ENCODE data around the gene CNTNAP2. TPM values are rescaled to one million over a fixed set of nuclear protein-coding genes. Genes with fewer than 3 reads are reported as not detected.
"Not testable (repeated sequence)": the region's sequence is repeated elsewhere in the genome, so short reads cannot be mapped to it uniquely, and the experiment has no call there.

CNTNAP2 gene
- total RNA-seq, 1 donor from 2014 or later: 9.2 TPM

DNA sequence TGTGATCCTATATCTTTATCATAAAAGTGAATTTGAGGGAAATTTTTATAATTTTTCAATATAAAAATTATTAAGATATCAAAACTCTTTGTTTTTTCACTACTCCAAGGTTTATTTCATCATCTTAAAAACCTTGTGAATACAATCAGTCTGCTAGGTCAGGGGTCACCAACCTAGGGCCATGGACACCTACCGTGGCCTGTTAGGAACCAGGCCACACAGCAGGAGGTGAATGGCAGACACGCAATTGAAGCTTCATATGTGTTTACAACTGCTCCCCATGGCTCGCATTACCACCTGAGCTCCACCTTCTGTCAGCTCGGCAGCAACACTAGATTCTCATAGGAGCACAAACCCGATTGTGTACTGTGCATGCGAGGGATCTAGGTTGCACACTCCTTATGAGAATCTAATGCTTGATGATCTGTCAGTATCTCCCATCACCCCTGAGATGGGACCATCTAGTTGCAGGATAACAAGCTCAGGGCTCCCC lies 2202.8 kb downstream of the CNTNAP2 start:
- TF ChIP-seq, protein P1, sequence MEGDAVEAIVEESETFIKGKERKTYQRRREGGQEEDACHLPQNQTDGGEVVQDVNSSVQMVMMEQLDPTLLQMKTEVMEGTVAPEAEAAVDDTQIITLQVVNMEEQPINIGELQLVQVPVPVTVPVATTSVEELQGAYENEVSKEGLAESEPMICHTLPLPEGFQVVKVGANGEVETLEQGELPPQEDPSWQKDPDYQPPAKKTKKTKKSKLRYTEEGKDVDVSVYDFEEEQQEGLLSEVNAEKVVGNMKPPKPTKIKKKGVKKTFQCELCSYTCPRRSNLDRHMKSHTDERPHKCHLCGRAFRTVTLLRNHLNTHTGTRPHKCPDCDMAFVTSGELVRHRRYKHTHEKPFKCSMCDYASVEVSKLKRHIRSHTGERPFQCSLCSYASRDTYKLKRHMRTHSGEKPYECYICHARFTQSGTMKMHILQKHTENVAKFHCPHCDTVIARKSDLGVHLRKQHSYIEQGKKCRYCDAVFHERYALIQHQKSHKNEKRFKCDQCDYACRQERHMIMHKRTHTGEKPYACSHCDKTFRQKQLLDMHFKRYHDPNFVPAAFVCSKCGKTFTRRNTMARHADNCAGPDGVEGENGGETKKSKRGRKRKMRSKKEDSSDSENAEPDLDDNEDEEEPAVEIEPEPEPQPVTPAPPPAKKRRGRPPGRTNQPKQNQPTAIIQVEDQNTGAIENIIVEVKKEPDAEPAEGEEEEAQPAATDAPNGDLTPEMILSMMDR (conservative IDR thresholded peaks at IDR 0.05; ENCODE audit: low read depth, low read length): no peak
- no peak overlapping the region for H3K4me3 ChIP-seq (ENCODE audit: low read depth, low read length)
- no peak for DNase-seq (ENCODE audit: low read depth)

DNA sequence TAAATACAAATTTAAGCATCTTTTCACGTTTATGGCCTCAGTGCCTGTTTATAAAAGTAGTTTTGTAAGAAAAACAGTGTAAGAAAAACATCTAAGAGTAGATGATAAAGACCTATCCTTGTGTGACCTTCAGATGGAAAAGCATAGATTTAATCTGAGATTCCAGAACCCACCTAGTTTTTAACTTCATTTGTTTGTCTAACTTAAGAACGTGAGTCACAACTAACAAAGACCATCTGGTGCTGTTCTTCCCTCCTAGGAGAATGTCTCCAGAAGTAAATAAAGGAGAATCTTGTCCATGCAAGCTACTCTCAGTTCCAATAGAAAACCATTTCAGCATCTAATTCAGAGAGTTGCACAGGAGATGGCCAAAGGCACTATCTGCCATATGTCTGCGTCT lies 2208.6 kb downstream of the CNTNAP2 start:
- no peak for DNase-seq (ENCODE audit: low read depth)
- TF ChIP-seq, protein P1 (conservative IDR thresholded peaks at IDR 0.05; ENCODE audit: low read depth, low read length): no peak
- H3K4me3 ChIP-seq (ENCODE audit: low read depth, low read length): no peak overlapping the region

DNA sequence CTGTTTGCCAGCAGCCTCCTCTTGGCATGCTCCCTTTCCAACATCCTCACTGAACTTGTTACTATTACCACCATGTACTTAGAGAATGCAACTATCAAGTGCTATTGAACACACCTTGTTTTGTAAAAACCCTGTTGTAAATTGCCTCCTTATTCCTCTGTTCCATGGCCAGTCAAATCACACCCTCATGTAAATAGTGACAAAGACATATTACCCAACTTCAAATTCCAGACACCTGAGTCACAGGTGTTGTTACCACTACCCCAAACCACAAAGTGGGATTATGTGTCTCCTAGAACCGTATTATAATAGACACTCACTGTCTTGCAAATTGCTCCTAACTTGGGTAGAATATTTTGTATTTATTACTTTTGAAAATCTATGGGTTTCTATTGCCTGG lies 2210.8 kb downstream of the CNTNAP2 start:
- H3K4me3 ChIP-seq (ENCODE audit: low read depth, low read length): no peak overlapping the region
- TF ChIP-seq, protein P1 (conservative IDR thresholded peaks at IDR 0.05; ENCODE audit: low read depth, low read length): no peak
- DNase-seq (ENCODE audit: low read depth): peak; percentile 36

DNA sequence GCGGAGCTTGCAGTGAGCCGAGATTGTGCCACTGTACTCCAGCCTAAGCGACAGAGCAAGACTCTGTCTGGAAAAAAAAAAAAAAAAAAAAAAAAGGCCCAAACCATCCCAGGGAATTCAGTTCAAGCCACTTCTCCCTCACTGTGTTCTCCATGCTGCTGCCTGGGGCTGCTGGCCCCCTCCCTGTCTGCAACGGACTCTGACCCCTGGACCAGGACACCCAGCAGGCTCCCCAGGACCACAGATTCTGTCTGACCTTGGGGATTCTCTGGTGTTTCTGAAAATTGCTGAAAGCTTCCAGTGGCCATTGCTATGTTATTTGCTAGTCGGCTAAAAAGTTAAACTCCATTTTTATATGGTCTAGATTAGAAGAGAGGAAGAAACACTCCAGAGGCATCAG lies 2212.3 kb downstream of the CNTNAP2 start:
- TF ChIP-seq, protein P1 (conservative IDR thresholded peaks at IDR 0.05; ENCODE audit: low read depth, low read length): no peak
- no peak for DNase-seq (ENCODE audit: low read depth)
- H3K4me3 ChIP-seq (ENCODE audit: low read depth, low read length): no peak overlapping the region

- DNase-seq (ENCODE audit: low read depth): no peak
- no peak overlapping the region for H3K4me3 ChIP-seq (ENCODE audit: low read depth, low read length)
- TF ChIP-seq, protein P1 (conservative IDR thresholded peaks at IDR 0.05; ENCODE audit: low read depth, low read length): no peak
Observed at GRCh38 chr7:148330124-148330818, 2213.7 kb downstream of the CNTNAP2 start.

DNA sequence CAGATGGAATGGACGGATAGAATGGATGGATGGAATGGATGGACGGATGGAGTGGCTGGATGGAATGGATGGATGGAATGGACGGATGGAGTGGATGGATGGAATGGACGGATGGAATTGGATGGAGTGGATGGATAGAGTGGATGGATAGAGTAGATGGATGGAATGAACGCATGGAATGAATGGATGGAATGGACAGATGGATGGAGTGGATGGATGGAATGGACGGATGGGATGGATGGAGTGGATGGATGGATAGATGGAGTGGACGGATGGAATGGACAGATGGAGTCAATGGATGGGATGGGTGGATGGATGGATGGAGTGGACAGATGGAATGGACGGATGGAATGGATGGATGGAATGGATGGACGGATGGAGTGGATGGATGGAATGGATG lies 2214.2 kb downstream of the CNTNAP2 start:
- H3K4me3 ChIP-seq (ENCODE audit: low read depth, low read length): no peak overlapping the region
- TF ChIP-seq, protein P1 (conservative IDR thresholded peaks at IDR 0.05; ENCODE audit: low read depth, low read length): no peak
- DNase-seq (ENCODE audit: low read depth): no peak

DNA sequence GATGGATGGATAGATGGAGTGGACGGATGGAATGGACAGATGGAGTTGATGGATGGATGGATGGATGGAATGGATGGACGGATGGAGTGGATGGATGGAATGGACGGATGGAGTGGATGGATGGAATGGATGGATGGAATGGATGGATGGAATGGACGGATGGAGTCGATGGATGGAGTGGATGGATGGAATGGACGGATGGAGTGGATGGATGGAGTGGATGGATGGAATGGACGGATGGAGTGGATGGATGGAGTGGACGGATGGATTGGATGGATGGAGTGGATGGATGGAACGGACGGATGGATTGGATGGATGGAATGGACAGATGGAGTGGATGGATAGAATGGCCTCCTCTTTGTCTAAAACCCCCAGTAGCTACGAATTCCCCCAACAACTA lies 2214.9 kb downstream of the CNTNAP2 start:
- H3K4me3 ChIP-seq (ENCODE audit: low read depth, low read length); DNase-seq (ENCODE audit: low read depth): not testable (repeated sequence)
